T-helper 2 cell treated with Interferon-gamma antibody and Interleukin-4, amounts not matched to agents 100 ng/mL and 5 ng/mL, for 36 hours (primary cell): ENCODE measurements around the gene GUSB. TPM values are rescaled to one million over a fixed set of nuclear protein-coding genes. Genes with fewer than 3 reads are reported as not detected.
"Not testable (repeated sequence)": the region's sequence is repeated elsewhere in the genome, so short reads cannot be mapped to it uniquely, and the experiment has no call there.

Experiments used
- intact Hi-C: fragments of 100-400 bp; cut with micrococcal nuclease; formaldehyde crosslinking; loops from one replicate; pipeline ENCODE4 v1.15.1; 2023
- total RNA-seq: library from RNA; stranded (reverse); gene quantifications from 2 replicates; pipeline ENCODE4 v1.2.3, GENCODE V29; 2022

GUSB gene
- total RNA-seq: 73.6 and 74.9 TPM in 2 replicates

DNA sequence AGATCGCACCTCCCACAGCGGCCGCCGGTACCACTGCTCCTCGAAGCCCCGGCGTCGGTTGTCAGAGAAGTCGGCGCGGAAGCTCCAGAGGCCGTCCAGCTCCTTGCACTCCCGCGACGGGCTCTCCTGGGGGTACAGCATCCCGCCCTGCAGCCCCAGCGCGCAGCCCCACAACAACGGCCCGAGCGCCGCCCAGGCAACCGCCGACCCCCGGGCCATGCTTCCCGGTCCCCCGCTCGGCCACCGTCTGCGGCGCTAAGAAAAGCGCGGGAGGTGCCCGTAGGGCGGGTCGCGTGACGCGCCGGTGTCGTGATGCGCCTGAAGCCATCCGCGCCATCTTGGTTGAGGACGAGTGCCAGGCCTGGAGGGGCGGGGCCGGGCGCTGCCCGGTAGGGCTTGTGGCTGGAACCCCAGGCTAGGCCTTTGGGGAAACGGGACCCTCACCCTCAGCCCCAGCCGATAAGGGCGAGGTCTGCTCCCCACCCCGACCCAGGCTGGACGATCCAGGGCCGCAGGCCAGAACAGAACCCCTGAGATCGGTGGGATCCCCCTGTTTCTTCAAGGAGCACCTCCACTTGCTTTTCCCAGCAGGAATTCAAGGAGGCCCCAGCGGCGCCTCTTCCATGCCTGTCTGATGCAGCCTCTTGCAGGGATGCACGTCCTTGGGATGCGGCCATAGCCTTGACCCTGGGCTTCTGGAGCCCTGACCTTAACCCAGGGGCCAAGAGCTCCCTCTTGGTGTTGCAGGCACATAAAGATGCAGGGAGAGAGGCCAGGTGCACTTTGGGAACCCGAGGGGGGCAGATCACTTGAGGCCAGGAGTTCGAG lies at the start of gene GUSB:
Gene GUSB (minus strand): TSS at position 249 of the 828 bp plus-strand sequence. CDS start 30 bp downstream, at position 219.
- intact Hi-C loops: loop anchor here (1.0 to 5.0 kb wide), 11 partner anchors 93 to 1010 kb away; partner anchors contain the start of genes ASL, CRCP, TMEM248 and VKORC1L1

DNA sequence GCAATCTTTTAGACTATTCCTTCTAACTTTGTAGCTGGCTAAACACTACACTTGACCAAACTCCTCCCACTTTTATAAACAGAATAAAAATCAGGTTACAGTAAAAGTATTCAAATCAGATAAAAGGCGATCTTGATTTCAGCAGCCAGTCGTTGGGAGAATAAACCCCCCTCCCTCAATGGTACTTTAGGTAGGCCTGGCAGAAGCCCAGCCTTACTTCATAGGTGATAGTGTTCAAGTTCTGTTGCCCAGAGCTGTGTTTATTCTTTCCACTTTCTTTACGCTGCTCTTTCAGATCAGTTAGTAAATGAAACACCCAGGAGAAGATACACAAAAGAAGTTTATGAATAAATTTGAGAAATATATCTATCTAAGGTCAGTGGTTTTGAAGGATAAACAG lies 46.3 kb upstream of the GUSB start:
- intact Hi-C loops: not testable (repeated sequence)

DNA sequence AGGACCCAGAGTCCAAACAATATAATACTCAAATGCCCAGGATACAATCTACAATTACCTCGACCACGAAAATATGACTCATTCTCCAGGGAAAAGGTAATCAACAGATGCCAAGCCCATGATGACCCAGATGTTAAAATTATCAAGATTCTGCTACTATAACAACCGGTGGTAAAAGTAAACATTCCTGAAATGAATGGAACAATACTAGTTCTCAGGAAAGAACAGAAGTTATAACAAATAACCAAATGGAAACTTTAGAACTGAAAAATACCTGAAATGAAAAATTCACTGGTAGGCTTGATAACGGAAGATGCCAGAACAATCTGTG lies 34.1 kb upstream of the GUSB start:
- intact Hi-C loops: no loop called here

DNA sequence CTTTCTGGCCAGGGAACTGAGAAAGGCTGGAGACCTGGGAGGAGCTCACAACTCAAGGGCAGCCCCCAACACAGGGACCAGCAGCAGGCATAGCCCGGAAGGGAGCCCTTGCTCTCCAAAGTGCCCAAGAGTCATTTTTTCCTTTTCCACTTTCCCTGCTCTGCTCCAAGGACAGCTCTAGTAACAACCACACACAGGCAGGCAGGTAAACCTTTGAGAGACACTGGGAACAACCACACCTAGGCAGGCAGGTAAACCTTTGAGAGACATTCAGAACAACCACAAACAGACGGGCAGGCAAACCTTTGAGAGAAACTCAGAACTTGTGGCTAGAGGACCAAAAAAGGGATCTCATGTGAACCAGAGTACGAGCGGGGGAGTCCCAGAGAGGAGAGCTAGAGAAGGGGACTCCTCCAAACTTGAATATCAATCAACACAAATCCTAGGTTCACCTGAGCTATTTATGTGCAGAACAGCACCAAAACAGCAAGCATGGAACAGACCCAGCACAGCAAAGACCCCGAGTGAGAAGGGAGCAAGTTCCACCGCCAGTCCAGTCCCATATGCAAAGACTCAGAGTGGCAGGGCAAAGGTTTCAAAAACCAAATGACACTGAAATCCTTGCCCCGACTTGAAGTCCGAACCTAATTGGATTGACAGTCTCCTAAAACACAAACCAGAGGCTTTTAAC lies 33.6 kb upstream of the GUSB start:
- intact Hi-C loops: no loop called here

DNA sequence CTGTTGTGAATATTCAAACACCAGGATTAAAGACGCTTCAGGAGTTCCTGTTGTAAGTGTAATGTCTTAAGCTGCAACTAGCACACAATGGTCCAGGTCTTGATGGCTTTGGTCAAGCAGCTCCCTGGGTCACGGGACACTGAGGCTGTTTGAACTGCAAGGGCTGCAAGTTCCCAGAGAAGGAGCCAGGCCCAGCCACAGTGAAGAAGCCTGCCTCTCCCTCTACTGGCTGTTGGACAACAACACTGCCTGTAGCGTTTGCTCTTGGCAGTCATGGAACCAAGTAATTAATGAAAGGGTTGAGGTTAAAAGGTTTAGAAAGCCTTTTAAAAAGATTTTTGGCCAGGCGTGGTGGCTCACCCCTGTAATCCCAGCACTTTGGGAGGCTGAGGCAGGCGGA lies 31.9 kb upstream of the GUSB start:
- intact Hi-C loops: no loop called here

DNA sequence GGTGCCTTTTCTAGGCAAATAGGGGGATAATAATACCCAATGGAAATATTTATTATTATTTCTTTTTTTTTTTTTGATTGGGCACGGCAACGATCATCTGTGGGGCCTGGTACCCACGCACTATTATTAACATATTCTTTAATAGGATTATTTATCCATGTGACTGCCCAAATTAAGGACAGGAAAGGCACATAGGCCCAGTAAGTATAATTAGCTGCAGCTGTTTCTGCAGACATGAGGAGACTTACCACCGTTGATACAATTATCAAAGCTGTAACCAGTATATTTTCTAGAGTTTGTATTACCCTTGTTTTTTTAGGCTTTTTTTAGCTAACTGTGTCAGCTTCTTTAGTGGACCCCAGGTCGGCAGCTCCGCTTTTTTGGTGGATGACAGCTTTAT lies 25.2 kb upstream of the GUSB start:
- intact Hi-C loops: no loop called here

DNA sequence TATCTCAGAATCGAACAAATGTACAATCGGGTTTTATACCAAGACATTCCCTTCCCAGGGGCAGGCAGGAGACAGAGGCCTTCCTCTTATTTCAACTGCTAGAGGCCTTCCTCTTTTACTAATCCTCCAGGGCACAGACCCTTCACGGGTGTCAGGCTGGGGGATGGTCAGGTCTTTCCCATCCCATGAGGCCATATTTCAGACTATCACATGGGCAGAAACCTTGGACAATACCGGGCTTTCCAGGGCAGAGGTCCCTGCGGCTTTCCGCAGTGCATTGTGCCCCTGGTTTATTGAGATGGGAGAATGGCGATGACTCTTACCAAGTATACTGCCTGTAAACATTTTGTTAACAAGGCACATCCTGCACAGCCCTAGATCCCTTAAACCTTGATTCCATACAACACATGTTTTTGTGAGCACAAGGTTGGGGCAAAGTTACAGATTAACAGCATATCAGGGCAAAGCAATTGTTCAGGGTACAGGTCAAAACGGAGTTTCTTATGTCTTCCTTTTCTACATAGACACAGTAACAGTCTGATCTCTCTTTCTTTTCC lies 23.2 kb upstream of the GUSB start:
- intact Hi-C loops: not testable (repeated sequence)

DNA sequence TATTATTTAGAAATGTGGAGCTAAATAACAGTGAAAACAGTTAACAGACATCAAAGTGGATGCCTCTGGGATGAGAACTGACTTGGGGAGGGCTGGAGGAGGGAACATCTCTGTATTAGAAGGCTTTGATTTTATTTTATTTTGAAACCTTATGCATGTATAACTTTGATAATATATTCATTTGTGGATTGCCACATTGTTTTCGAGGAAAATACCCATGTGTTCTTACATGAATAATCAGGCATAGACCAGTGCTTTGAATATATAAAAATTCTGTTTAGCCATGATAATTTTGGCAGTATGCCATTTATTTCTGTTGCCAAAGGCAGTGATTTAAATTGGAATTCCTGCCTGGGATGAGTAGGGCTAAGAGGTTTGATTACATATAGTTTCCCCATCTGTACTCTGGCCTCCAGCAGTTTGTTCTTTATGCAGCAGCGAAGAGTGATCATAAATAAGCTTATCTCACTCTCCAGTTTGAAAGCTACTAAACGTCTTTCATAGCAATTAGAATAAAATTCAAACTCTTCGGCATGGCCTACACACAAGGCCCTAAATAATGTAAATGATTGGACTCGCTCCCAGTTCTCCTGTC lies 18.9 kb upstream of the GUSB start:
- intact Hi-C loops: not testable (repeated sequence)

DNA sequence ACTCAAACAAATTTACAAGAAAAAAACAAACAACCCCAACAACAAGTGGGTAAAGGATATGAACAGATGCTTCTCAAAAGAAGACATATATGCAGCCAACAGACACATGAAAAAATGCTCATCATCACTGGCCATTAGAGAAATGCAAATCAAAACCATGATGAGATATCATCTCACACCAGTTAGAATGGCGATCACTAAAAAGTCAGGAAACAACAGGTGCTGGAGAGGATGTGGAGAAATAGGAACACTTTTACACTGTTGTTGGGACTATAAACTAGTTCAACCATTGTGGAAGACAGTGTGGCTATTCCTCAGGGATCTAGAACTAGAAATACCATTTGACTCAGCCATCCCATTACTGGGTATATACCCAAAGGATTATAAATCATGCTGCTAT lies 13.0 kb upstream of the GUSB start:
- intact Hi-C loops: not testable (repeated sequence)

DNA sequence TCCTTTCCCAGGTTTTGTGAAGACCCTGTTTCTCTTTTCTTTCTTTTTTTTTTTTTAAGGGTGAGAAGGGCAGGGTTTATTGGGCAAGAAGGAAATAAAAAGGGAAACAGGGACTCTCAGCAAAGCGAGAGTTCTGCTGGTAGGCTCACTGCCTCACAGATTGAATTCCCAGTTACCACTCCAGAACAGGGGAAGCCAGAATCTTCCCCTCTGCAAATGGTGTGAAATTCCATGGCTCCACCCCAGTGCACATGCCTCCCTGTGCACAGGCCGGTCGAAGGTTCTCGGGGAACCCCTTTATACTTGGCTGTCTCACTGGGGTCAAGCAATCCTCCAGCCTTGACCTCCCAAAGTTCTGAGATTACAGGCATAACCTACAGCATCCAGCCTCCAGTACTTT lies 10.5 kb upstream of the GUSB start:
- intact Hi-C loops: no loop called here

DNA sequence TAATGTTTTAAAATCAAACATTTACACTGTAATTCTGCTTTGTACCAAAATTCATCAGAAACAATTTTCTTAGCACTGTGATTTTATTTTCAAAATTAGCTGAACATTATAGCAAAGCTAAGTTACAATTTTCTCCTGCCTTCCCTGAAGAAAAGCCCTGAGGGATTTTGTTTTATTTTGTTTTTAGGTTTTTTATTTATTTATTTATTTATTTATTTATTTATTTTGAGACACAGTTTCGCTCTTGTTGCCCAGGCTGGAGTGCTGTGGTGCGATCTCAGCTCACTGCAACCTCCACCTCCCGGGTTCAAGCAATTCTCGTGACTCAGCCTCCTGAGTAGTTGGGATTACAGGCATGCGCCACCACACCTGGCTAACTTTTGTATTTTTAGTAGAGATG lies 9.8 kb upstream of the GUSB start:
- intact Hi-C loops: not testable (repeated sequence)

DNA sequence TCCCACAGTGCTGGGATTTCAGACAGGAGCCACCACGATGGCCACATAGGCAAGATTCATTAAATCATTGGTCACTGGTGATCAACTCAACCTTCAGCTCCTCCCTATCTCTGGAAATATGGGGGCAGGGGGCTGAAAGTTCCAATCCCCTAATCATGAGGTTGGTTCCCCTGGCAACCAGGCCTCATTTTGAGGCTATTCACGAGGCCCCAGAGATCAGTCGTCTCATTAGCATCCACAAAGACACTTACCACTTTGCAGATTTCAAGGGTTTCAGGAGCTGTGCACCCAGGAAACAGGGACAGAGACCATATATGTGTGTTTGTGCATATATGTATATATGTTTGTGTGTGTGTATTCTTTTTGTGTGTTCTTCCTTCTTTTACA lies 7.7 kb upstream of the GUSB start:
- intact Hi-C loops: no loop called here

DNA sequence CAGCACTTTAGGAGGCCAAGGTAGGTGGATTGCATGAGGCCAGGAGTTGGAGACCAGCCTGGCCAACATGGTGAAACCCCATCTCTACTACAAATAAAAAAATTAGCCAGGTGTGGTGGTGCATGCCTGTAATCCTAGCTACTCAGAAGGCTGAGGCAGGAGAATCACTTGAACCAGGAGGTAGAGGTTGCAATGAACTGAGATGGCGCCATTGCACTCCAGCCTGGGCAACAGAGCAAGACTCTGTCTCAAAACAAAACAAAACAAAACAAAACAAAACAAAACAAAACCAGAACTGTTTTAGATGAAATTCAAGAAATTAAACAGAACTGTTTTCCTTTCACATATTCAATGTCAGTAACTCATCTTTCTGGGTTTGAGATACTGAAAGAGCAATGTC lies 6.5 kb upstream of the GUSB start:
- intact Hi-C loops: not testable (repeated sequence)

DNA sequence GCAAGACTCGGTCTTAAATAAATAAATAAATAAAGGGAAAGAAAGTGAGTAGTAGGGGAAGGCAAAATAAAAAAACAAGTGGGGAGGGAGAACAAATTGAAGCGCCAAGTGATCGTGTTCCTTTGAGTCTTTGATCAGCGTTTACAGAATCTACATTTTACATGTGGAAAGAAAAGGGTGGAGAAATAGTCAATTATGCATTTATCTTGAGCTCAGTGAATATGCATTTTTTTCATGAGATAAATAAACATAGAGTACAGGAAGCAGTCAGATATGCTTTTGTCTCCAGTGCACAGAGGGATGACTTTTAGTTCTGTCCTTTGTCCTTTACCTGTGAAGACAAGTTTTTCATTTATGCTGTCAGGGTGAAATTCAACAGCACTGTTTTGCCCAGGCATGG lies 6.1 kb upstream of the GUSB start:
- intact Hi-C loops: no loop called here

DNA sequence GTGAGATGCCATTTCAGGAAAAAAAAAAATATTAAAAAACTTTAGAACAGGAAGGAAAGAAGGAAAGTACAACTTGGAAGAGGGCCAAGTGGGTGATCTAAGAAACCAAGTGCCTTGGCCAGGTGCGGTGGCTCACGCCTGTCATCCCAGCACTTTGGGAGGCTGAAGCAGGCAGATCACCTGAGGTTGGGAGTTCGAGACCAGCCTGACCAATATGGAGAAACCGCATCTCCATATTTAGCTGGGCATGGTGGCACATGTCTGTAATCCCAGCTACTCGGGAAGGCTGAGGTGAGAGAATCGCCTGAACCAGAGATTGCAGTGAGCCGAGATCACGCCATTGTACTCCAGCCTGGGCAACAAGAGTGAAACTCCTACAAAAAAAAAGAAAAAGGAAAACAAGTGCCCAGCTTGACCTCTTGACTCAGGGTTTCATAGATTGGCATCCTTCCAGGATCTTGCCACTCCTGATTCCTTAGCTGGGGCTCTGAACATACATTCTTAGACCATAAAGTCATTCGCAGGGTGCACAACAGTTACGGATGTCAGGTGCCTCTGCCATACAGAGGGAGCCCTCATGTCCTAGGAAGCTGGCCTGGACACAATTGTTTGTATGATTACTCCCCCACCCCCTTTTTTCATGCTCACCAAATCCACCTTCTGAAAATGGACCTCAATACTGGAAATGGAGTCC lies 2.1 kb upstream of the GUSB start:
- intact Hi-C loops: loop anchor here (2.0 to 5.0 kb wide), 7 partner anchors 91 to 1008 kb away; partner anchors contain the start of genes ASL, CRCP, TMEM248 and ZNF92

DNA sequence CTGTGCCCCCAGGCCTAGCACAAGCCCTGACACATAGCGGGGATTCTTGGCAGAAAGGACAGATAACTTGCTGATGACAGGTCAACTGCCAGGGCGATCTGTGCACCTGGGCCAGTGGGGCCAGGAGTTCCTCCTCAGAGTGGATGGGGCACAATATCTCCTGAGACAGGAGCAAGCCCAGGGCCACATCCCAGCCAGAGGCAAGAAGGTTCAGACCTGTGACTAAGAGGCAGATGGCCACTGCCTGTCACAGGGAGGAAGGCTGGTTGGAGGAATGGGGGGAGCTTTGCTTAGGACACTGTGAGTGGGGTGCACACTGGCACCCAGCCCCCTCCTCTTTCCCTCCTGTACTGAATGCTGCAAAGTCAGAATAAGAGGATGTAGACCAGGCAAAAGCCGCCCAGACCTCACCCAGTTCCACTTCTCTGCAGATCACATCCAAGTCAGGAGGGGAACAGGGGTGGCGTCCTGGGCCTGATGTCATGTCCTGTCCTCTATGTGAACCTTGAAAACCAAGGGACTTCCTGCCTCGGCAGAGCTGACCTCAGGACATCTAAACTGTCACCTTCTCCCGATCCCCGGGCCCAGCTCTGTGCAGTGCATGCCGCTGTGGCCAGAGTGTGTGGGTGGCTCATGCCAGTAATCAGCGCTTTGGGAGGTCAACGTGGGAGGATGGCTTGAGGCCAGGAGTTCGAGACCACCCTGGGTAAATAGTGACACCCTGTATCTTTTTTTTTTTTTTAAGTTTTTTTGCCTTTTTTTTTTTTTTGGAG lies 1.3 kb downstream of the GUSB start:
- intact Hi-C loops: loop anchor here (2.0 to 5.0 kb wide), 5 partner anchors 208 to 1012 kb away; partner anchors contain the start of gene ZNF92

DNA sequence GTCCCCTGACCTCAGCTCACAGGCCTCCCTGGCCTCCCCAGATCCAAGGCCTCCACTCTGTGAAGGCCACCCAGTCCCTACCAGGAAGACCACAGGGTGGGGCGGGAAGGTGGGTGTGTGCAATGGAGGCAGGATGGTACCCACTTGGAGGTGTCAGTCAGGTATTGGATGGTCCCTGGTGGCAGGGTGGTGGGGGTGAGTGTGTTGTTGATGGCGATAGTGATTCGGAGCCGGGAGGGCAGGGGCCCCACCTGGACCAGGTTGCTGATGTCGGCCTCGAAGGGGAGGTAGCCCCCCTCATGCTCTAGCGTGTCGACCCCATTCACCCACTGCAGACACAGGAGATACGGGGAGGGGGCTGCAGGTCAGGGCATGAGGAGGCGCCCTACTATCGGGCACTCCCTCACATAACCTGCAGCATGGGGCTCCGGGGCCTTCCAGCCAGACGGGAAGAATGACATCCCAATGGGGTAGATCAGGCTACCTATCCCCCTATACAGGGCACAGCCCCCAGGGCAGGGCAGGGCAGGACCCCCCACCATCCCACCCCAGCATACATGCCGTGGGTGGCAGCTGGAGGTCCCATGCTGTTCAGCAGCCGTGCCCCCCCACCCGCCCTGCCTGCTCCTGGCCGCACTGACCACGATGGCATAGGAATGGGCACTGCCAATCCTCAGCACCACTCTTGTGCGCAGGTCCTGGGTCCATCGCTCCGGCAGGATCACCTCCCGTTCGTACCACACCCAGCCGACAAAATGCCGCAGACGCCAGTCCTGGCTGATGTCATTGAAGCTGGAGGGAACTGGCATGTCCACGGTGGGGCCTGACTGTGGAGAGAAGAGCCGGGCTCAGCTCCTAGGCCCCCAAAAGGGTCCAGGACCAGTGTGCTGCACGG lies 2.2 kb downstream of the GUSB start:
- intact Hi-C loops: loop anchor here (2.0 to 5.0 kb wide), 5 partner anchors 208 to 1012 kb away; partner anchors contain the start of gene ZNF92

DNA sequence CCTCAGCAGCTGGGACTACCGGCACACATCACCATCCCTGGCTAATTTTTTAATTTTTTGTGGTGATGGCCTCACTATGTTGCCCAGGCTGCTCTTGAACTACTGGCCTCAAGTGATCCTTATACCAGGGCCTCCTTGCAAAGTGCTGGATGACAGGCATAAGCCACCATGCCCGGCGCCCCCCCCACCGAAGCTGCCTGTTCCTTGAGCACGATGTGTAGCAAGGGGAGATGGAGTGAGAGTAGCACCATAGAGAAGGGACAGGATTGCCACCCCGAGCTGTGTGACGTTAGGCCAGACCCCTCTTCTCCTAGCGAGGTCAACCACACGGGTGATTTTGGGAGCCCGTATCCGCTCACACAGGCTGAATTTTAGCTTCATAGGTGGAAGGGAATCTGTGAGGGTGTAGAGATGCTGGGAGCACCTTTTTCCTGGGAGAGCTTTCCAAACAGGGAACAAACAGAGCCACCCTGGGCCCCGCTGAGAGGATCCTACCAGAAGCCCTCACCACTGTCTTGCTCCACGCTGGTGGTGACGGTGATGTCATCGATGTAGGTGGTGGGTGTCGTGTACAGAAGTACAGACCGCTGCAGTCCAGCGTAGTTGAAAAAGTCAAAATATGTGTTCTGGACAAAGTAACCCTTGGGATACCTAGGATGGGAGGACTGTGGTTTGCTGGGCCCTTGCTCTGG lies 3.0 kb downstream of the GUSB start:
- intact Hi-C loops: no loop called here

DNA sequence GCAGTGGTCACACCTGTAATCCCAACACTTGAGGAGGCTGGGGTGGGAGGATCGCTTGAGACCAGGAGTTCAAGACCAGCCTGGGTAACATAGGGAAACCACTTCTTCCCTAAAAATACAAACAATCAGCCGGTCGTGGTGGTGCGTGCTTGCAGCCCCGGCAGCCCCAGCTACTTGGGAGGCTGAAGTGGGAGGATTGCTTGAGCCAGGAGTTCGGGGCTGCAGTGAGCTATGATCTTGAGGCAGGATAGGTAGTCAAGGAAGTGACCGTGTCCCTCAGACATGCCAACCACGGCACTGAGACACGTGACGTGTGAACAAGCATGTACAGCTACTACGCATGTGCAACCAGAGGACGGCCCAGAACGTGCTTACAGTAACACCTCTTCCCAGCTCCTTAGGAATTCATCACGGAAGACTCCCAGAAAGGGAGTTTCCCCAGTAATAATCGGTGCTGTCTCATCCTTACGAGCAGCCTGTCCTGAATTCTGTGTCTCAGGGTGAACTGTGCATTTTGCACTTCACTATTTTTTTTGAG lies 5.3 kb downstream of the GUSB start:
- intact Hi-C loops: no loop called here
